ENCODE measurements around the gene MAPT. TPM values are rescaled to one million over a fixed set of nuclear protein-coding genes. Genes with fewer than 3 reads are reported as not detected.
A peak's percentile ranks its signal among the peaks of the same experiment; 100 is the strongest.

MAPT gene
- total and polyA plus RNA-seq, 2 of the 13 experiments (the other 11 are each of a cell fraction or from before 2014, with no cell fraction given): 2.1 to 2.8 TPM

DNA sequence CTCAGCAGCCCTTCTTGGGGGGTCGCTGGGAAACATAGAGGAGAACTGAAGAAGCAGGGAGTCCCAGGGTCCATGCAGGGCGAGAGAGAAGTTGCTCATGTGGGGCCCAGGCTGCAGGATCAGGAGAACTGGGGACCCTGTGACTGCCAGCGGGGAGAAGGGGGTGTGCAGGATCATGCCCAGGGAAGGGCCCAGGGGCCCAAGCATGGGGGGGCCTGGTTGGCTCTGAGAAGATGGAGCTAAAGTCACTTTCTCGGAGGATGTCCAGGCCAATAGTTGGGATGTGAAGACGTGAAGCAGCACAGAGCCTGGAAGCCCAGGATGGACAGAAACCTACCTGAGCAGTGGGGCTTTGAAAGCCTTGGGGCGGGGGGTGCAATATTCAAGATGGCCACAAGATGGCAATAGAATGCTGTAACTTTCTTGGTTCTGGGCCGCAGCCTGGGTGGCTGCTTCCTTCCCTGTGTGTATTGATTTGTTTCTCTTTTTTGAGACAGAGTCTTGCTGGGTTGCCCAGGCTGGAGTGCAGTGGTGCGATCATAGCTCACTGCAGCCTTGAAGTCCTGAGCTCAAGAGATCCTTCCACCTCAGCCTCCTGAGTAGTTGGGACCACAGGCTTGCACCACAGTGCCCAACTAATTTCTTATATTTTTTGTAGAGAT lies 108.1 kb downstream of the MAPT start (continued):
- no peak; the same call in 1 of the 2 replicates for TF ChIP-seq ZNF460 (CRISPR knock-in tag; IDR thresholded peaks at IDR 0.05; ENCODE audit: borderline replicate concordance)
- TF ChIP-seq ZBTB40 (IDR thresholded peaks at IDR 0.05): no peak
- TF ChIP-seq ZBTB40 (CRISPR knock-in tag; IDR thresholded peaks at IDR 0.05): no peak
- no peak; the same call in 1 of the 2 replicates for TF ChIP-seq SP4 (CRISPR knock-in tag; IDR thresholded peaks at IDR 0.05)
- TF ChIP-seq HNRNPUL1 (IDR thresholded peaks at IDR 0.05; ENCODE audit: low read depth, low read length): no peak
- 0 out of 2 replicates have a peak, but pooled peaks have one; percentile 35 for TF ChIP-seq HOXA5 (CRISPR knock-in tag; IDR thresholded peaks at IDR 0.05)
- no peak for TF ChIP-seq ZNF253 (CRISPR knock-in tag; IDR thresholded peaks at IDR 0.05; ENCODE audit: borderline replicate concordance)
- no peak for TF ChIP-seq PRDM15 (CRISPR knock-in tag; IDR thresholded peaks at IDR 0.05)
- no peak for TF ChIP-seq PAWR (CRISPR knock-in tag; IDR thresholded peaks at IDR 0.05; ENCODE audit: borderline replicate concordance)
- TF ChIP-seq AHDC1 (CRISPR knock-in tag; IDR thresholded peaks at IDR 0.05; ENCODE audit: borderline replicate concordance): no peak

Data from HepG2 (cell line).